DOHH2 (cell line): ENCODE measurements around the gene CEP63.
"Not testable (repeated sequence)": the region's sequence is repeated elsewhere in the genome, so short reads cannot be mapped to it uniquely, and the experiment has no call there.

Source experiments
- H3F3A ChIP-seq: fragments of 200-600 bp; sonication (generic), shearing (Covaris generic); 2 replicates; pipeline ENCODE4 v1.6.0; 2016; ENCODE audit warnings: antibody characterized with exemption, mild to moderate bottlenecking; ENCODE audit not compliant: control insufficient read depth, insufficient read depth
- H3K27ac ChIP-seq: fragments of 200-600 bp; sonication (generic); 2 replicates; pipeline ENCODE4 v1.5.1; 2014; ENCODE audit warnings: low read depth, mild to moderate bottlenecking, low read length, moderate library complexity
- H3K27me3 ChIP-seq: fragments of 200-600 bp; sonication (generic); 2 replicates; pipeline ENCODE4 v1.6.1; 2014; ENCODE audit warnings: mild to moderate bottlenecking, low read length, mixed read lengths; ENCODE audit not compliant: control insufficient read depth
- H3K36me3 ChIP-seq: fragments of 200-600 bp; sonication (generic); 2 replicates; pipeline ENCODE4 v1.6.1; 2014; ENCODE audit warnings: mild to moderate bottlenecking, low read length, moderate library complexity, mixed read lengths; ENCODE audit not compliant: control insufficient read depth
- H3K4me1 ChIP-seq: fragments of 200-600 bp; sonication (generic); 2 replicates; pipeline ENCODE4 v1.6.1; 2014; ENCODE audit warnings: mild to moderate bottlenecking, low read length, mixed read lengths; ENCODE audit not compliant: control insufficient read depth
- H3K4me2 ChIP-seq: fragments of 200-600 bp; sonication (generic); 2 replicates; pipeline ENCODE4 v1.6.0; 2014; ENCODE audit warnings: mild to moderate bottlenecking, low read length, moderate library complexity
- H3K4me3 ChIP-seq: fragments of 200-600 bp; sonication (generic); 2 replicates; pipeline ENCODE4 v1.5.1; 2014; ENCODE audit warnings: mild to moderate bottlenecking, low read length, mixed read lengths
- H3K79me2 ChIP-seq: fragments of 200-600 bp; sonication (generic); 2 replicates; pipeline ENCODE4 v1.6.1; 2014; ENCODE audit warnings: mild to moderate bottlenecking, low read length, mixed read lengths; ENCODE audit not compliant: control insufficient read depth
- H3K9me2 ChIP-seq: fragments of 200-600 bp; sonication (generic); replicated peaks from 2 replicates; pipeline ENCODE4 v1.6.1; 2014; ENCODE audit warnings: mild to moderate bottlenecking, low read length, mixed read lengths; ENCODE audit not compliant: control insufficient read depth
- H3K9me3 ChIP-seq: fragments of 200-600 bp; sonication (generic); 2 replicates; pipeline ENCODE4 v1.6.1; 2014; ENCODE audit warnings: antibody characterized with exemption, low read length, mixed read lengths; ENCODE audit not compliant: control insufficient read depth, insufficient read depth
- H4K20me1 ChIP-seq: fragments of 200-600 bp; sonication (generic); 2 replicates; pipeline ENCODE4 v1.6.0; 2014; ENCODE audit warnings: low read depth, mild to moderate bottlenecking, antibody characterized with exemption, low read length, moderate library complexity; ENCODE audit not compliant: control insufficient read depth, insufficient read depth
- CTCF ChIP-seq: fragments of 200-600 bp; sonication (generic); IDR thresholded peaks from one replicate; pipeline ENCODE4 v1.5.1; 2014; ENCODE audit warnings: antibody characterized with exemption, mild to moderate bottlenecking, low read depth, low read length; ENCODE audit not compliant: poor library complexity, severe bottlenecking
- EZH2phosphoT487 ChIP-seq: fragments of 200-600 bp; sonication (generic); IDR thresholded peaks from 2 replicates; pipeline ENCODE4 v1.6.1; 2017; ENCODE audit warnings: borderline replicate concordance, mild to moderate bottlenecking, antibody characterized with exemption, low read length, moderate library complexity, mixed read lengths

Gene CEP63

GRCh38 chr3:134564991-134565390, 79.1 kb downstream of the CEP63 start:
- H3K9me2 ChIP-seq: no peaks in the 10 kb centered on the region
- H3K9me3 ChIP-seq: peaks cover 8% of the 10 kb centered on the region; the same call in 1 of the 2 replicates
- no peak overlapping the region for H3K4me2 ChIP-seq
- TF ChIP-seq CTCF (no peak), EZH2phosphoT487 (no peak)
- no peaks in the 10 kb centered on the region for H3K27me3 ChIP-seq
- H3F3A ChIP-seq: 0 out of 2 replicates have a peak, but pooled peaks cover 2% of the 10 kb centered on the region
- peaks cover 22% of the 10 kb centered on the region for H3K36me3 ChIP-seq
- H4K20me1 ChIP-seq: no peaks in the 10 kb centered on the region
- H3K4me3 ChIP-seq: no peak overlapping the region
- no peaks in the 10 kb centered on the region for H3K79me2 ChIP-seq
- H3K4me1 ChIP-seq: no peaks in the 10 kb centered on the region
- no peak overlapping the region for H3K27ac ChIP-seq

- TF ChIP-seq CTCF (no peak), EZH2phosphoT487 (no peak)
- Histone ChIP-seq H3K79me2 (no peaks in the 10 kb centered on the region), H3K4me2 (no peak overlapping the region)
Observed at GRCh38 chr3:134567605-134568004, 81.7 kb downstream of the CEP63 start.

GRCh38 chr3:134568790-134569189, 82.9 kb downstream of the CEP63 start:
- Histone ChIP-seq H3K4me3 (no peak overlapping the region), H3K9me2 (no peaks in the 10 kb centered on the region), H3K27ac (no peak overlapping the region), H4K20me1 (no peaks in the 10 kb centered on the region), H3K4me2 (no peak overlapping the region), H3K79me2 (no peaks in the 10 kb centered on the region), H3F3A (0 out of 2 replicates have a peak, but pooled peaks cover 2% of the 10 kb centered on the region), H3K9me3 (peaks cover 8% of the 10 kb centered on the region; the same call in 1 of the 2 replicates), H3K27me3 (no peaks in the 10 kb centered on the region), H3K36me3 (peaks cover 4% of the 10 kb centered on the region), H3K4me1 (no peaks in the 10 kb centered on the region)
- TF ChIP-seq CTCF: no peak
- TF ChIP-seq EZH2phosphoT487: no peak

More at GRCh38 chr3:134567605-134568004, 81.7 kb downstream of the CEP63 start:
- H3F3A ChIP-seq: 0 out of 2 replicates have a peak, but pooled peaks cover 2% of the 10 kb centered on the region
- H3K4me1 ChIP-seq: no peaks in the 10 kb centered on the region
- no peaks in the 10 kb centered on the region for H3K9me2 ChIP-seq
- H4K20me1 ChIP-seq: no peaks in the 10 kb centered on the region
- no peak overlapping the region for H3K27ac ChIP-seq
- H3K9me3 ChIP-seq: peaks cover 8% of the 10 kb centered on the region; the same call in 1 of the 2 replicates
- H3K36me3 ChIP-seq: peaks cover 4% of the 10 kb centered on the region
- no peak overlapping the region for H3K4me3 ChIP-seq
- no peaks in the 10 kb centered on the region for H3K27me3 ChIP-seq

- H3F3A ChIP-seq, H4K20me1 ChIP-seq, H3K4me3 ChIP-seq, H3K27me3 ChIP-seq, H3K4me1 ChIP-seq, H3K27ac ChIP-seq, H3K36me3 ChIP-seq, H3K79me2 ChIP-seq, H3K4me2 ChIP-seq, H3K9me3 ChIP-seq, H3K9me2 ChIP-seq: not testable (repeated sequence)
Observed at GRCh38 chr3:134569899-134570298, 84.0 kb downstream of the CEP63 start.
